Spleen (tissue), 7 donors: ENCODE data around the gene SMCO4.

ENCODE experiments used
- CTCF ChIP-seq, 11 experiments: fragments of 200-600 bp in 7 of 11; fragments of 450-650 bp in 4 of 11; sonication (generic) in 4 of 11; IDR thresholded peaks in 8 of 11; conservative IDR thresholded peaks in 3 of 11; 1 replicate in 7 of 11; 2 replicates in 4 of 11; pipeline versions ENCODE4 v1.4.0 to v1.8.0; 2016 to 2021; ENCODE audit warnings: antibody characterized with exemption in 11 of 11, inconsistent platforms in 4 of 11, mild to moderate bottlenecking in 1 of 11
- POLR2A ChIP-seq, 3 donors: fragments of 450-650 bp; IDR thresholded peaks; one replicate each; pipeline ENCODE4 v1.5.1; 2017; ENCODE audit warnings: antibody characterized with exemption in 3 of 3, mild to moderate bottlenecking in 1 of 3
- donor health status: DM: no; HTN: no; CAD: no; lungs with moderate emphysema.
- donor health status: DM: no; HTN: no; CAD: no.
- donor health status: DM: no; HTN: no; CAD: no.

- TF ChIP-seq CTCF (IDR thresholded peaks at IDR 0.05 in 8 of 11, conservative IDR thresholded peaks at IDR 0.05 in 3 of 11) (peak; percentile 31 to 83 (median 74)), POLR2A (IDR thresholded peaks at IDR 0.05) (no peak)
These were observed at the start of gene SMCO4 for GRCh38 chr11:93543292-93543977.
